ENCODE data around the gene DSG3.
"Not testable (repeated sequence)": the region's sequence is repeated elsewhere in the genome, so short reads cannot be mapped to it uniquely, and the experiment has no call there.

- not testable (repeated sequence) for TF ChIP-seq CTCF, POLR2AphosphoS5, POLR2A (IDR thresholded peaks at IDR 0.05)
Observed at GRCh38 chr18:31494705-31495244, 47.2 kb downstream of the DSG3 start.

All from transverse colon (tissue), 4 donors.